SK-N-SH treated with all-trans-retinoic acid at 6 μM for 48 hours (cell line): ENCODE results near the gene TBC1D3B.

Experiments
- ARNTL ChIP-seq: fragments of 450-650 bp; formaldehyde crosslinking; IDR thresholded peaks from 2 replicates; pipeline ENCODE4 v1.5.0; 2020; ENCODE audit warnings: low read depth, mild to moderate bottlenecking, moderate library complexity, borderline replicate concordance
- CSRNP3 ChIP-seq: fragments of 250-450 bp; sonication (Bioruptor Pico); IDR thresholded peaks from 2 replicates; pipeline ENCODE4 v1.5.1; 2021; ENCODE audit warnings: mild to moderate bottlenecking, moderate library complexity
- ESRRG ChIP-seq: fragments of 250-450 bp; sonication (Bioruptor Pico); IDR thresholded peaks from 2 replicates; pipeline ENCODE4 v1.6.1; 2021; ENCODE audit warnings: mild to moderate bottlenecking
- ISL1 ChIP-seq: fragments of 250-450 bp; sonication (Bioruptor Pico); IDR thresholded peaks from 2 replicates; pipeline ENCODE4 v2.1.2; 2022; ENCODE audit warnings: mild to moderate bottlenecking, moderate library complexity
- PATZ1 ChIP-seq: fragments of 250-450 bp; sonication (Bioruptor Pico); IDR thresholded peaks from 2 replicates; pipeline ENCODE4 v1.8.0; 2020; ENCODE audit warnings: mild to moderate bottlenecking, moderate library complexity, borderline replicate concordance
- RARB ChIP-seq: fragments of 250-450 bp; sonication (Bioruptor Pico); IDR thresholded peaks from 2 replicates; pipeline ENCODE4 v1.8.0; 2021; ENCODE audit warnings: mild to moderate bottlenecking, moderate library complexity
- SNAI2 ChIP-seq: fragments of 250-450 bp; sonication (Bioruptor Pico); IDR thresholded peaks from 2 replicates; pipeline ENCODE4 v1.5.0; 2020; ENCODE audit warnings: mild to moderate bottlenecking, moderate library complexity
- TCF4 ChIP-seq: fragments of 250-450 bp; sonication (Bioruptor Pico); IDR thresholded peaks from 2 replicates; pipeline ENCODE4 v1.8.0; 2021; ENCODE audit warnings: mild to moderate bottlenecking, moderate library complexity, borderline replicate concordance
- ZFP30 ChIP-seq: fragments of 450-650 bp; formaldehyde crosslinking; IDR thresholded peaks from 2 replicates; pipeline ENCODE4 v1.5.0; 2022; ENCODE audit warnings: mild to moderate bottlenecking, moderate library complexity
- ZNF70 ChIP-seq: fragments of 450-650 bp; formaldehyde crosslinking; IDR thresholded peaks from 2 replicates; pipeline ENCODE4 v1.5.0; 2020; ENCODE audit warnings: mild to moderate bottlenecking, moderate library complexity
- TF ChIP-seq, protein P1 (sequence below): fragments of 250-450 bp; sonication (Bioruptor Pico); IDR thresholded peaks from 2 replicates; pipeline ENCODE4 v1.5.1; 2020; ENCODE audit warnings: low read depth, mild to moderate bottlenecking, moderate library complexity

DNA sequence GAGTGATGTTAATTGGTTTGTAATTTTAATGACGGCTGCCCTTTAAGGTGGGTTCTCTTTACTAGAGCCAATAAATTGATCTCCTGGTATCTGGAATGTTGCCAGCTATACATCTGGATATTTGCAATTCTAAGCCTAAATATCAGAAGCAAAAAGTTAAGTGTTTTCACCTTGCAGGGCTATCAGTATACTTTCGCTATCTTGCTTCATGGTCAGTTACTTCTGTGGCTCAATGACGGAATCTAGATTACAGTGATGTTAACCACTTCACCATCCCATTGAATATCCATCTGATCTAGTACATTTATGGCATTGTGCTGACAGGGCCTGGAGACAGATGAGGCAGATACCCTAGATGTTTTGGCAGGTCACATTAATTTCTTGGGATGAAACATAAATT, 44.5 kb downstream of the TBC1D3B start:
- no peak for TF ChIP-seq RARB
- no peak for TF ChIP-seq ZNF70 (CRISPR knock-in tag)
- no peak for TF ChIP-seq CSRNP3
- TF ChIP-seq ZFP30 (CRISPR knock-in tag), result no peak
- TF ChIP-seq PATZ1 (CRISPR knock-in tag), result no peak
- no peak for TF ChIP-seq SNAI2
- TF ChIP-seq ESRRG (CRISPR knock-in tag), result no peak
- TF ChIP-seq ISL1 (CRISPR knock-in tag), result no peak
- TF ChIP-seq, protein P1, sequence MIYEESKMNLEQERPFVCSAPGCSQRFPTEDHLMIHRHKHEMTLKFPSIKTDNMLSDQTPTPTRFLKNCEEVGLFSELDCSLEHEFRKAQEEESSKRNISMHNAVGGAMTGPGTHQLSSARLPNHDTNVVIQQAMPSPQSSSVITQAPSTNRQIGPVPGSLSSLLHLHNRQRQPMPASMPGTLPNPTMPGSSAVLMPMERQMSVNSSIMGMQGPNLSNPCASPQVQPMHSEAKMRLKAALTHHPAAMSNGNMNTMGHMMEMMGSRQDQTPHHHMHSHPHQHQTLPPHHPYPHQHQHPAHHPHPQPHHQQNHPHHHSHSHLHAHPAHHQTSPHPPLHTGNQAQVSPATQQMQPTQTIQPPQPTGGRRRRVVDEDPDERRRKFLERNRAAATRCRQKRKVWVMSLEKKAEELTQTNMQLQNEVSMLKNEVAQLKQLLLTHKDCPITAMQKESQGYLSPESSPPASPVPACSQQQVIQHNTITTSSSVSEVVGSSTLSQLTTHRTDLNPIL (CRISPR knock-in tag), result no peak
- no peak for TF ChIP-seq TCF4 (CRISPR knock-in tag)
- no peak for TF ChIP-seq ARNTL (CRISPR knock-in tag)
